Calu3 (cell line): ENCODE data around the gene CPS1. TPM values are rescaled to one million over a fixed set of nuclear protein-coding genes. Genes with fewer than 3 reads are reported as not detected.

Source experiments
- BruUV-seq: library from RNA; stranded (reverse); fragments of 400-500 nt; replicated peaks from 2 replicates; lab custom pipeline; 2021; lab: Mats Ljungman, UMichigan
- CTCF ChIA-PET: fragments of 300-600 bp; sonication (Branson Sonifier 250); formaldehyde crosslinking; loops from one replicate; lab custom pipeline; 2022; ENCODE audit warnings: antibody characterized with exemption; lab: Charles Lee
- DNase-seq: peaks from one replicate; pipeline ENCODE4 v3.0.0; 2022
- H3K27ac Mint-ChIP-seq: one replicate; pipeline ENCODE4 v1.8.0; 2022; ENCODE audit warnings: mixed read lengths; ENCODE audit not compliant: unreplicated experiment
- H3K27me3 Mint-ChIP-seq: one replicate; pipeline ENCODE4 v1.8.0; 2022; ENCODE audit warnings: mixed read lengths; ENCODE audit not compliant: unreplicated experiment
- H3K36me3 Mint-ChIP-seq: one replicate; pipeline ENCODE4 v1.8.0; 2022; ENCODE audit warnings: mild to moderate bottlenecking, moderate library complexity, mixed read lengths; ENCODE audit not compliant: insufficient read depth, unreplicated experiment
- H3K4me1 Mint-ChIP-seq: one replicate; pipeline ENCODE4 v1.8.0; 2022; ENCODE audit warnings: mild to moderate bottlenecking, low read depth, mixed read lengths; ENCODE audit not compliant: unreplicated experiment
- H3K4me3 Mint-ChIP-seq: one replicate; pipeline ENCODE4 v1.8.0; 2022; ENCODE audit warnings: mild to moderate bottlenecking, low read depth, moderate library complexity, mixed read lengths; ENCODE audit not compliant: unreplicated experiment
- H3K9me3 Mint-ChIP-seq: one replicate; pipeline ENCODE4 v1.8.0; 2022; ENCODE audit warnings: low read depth, mixed read lengths; ENCODE audit not compliant: unreplicated experiment
- CTCF ChIP-seq: fragments of 200-600 bp; IDR thresholded peaks from one replicate; pipeline ENCODE4 v1.8.0; 2022; ENCODE audit warnings: antibody characterized with exemption; ENCODE audit not compliant: unreplicated experiment
- intact Hi-C: fragments of 100-400 bp; cut with micrococcal nuclease; formaldehyde crosslinking; loops from one replicate; pipeline ENCODE4 v1.10.0; 2022; ENCODE audit not compliant: unreplicated experiment
- total RNA-seq: library from RNA; stranded (reverse); gene quantifications from 2 replicates; pipeline ENCODE4 v1.2.3, GENCODE V29; 2022

CPS1 gene
- total RNA-seq, 1 experiment from 2014 or later: 0.80 TPM

GRCh38 chr2:210584834-210585233 lies 28.4 kb downstream of the CPS1 start:
- no peaks in the 10 kb centered on the region for H3K27me3 Mint-ChIP-seq
- H3K36me3 Mint-ChIP-seq: no peaks in the 10 kb centered on the region
- peak overlapping the region; percentile 27 for H3K4me3 Mint-ChIP-seq
- H3K27ac Mint-ChIP-seq: peak overlapping the region; percentile 67
- peaks cover 17% of the 10 kb centered on the region for H3K4me1 Mint-ChIP-seq
- no peak for DNase-seq
- no peak for TF ChIP-seq CTCF
- no TSS peak for BruUV-seq
- CTCF ChIA-PET: no interaction called here
- intact Hi-C loops: no loop called here
- H3K9me3 Mint-ChIP-seq: no peaks in the 10 kb centered on the region

- intact Hi-C loops: no loop called here
- Mint-ChIP-seq H3K4me3 (no peak overlapping the region), H3K4me1 (peaks cover 17% of the 10 kb centered on the region), H3K9me3 (no peaks in the 10 kb centered on the region), H3K27ac (no peak overlapping the region), H3K27me3 (no peaks in the 10 kb centered on the region), H3K36me3 (no peaks in the 10 kb centered on the region)
- BruUV-seq: no TSS peak
- DNase-seq: no peak
- CTCF ChIA-PET: no interaction called here
- no peak for TF ChIP-seq CTCF
These were observed 30.0 kb downstream of the CPS1 start for GRCh38 chr2:210586381-210586780.

GRCh38 chr2:210591663-210592062 lies 35.3 kb downstream of the CPS1 start:
- no peak overlapping the region for H3K4me3 Mint-ChIP-seq
- no peaks in the 10 kb centered on the region for H3K36me3 Mint-ChIP-seq
- intact Hi-C loops: no loop called here
- H3K27ac Mint-ChIP-seq: no peak overlapping the region
- no TSS peak for BruUV-seq
- CTCF ChIA-PET: no interaction called here
- H3K27me3 Mint-ChIP-seq: no peaks in the 10 kb centered on the region
- no peaks in the 10 kb centered on the region for H3K4me1 Mint-ChIP-seq
- no peak for DNase-seq
- TF ChIP-seq CTCF: no peak
- H3K9me3 Mint-ChIP-seq: no peaks in the 10 kb centered on the region

- H3K27me3 Mint-ChIP-seq: no peaks in the 10 kb centered on the region
- no peaks in the 10 kb centered on the region for H3K4me1 Mint-ChIP-seq
- CTCF ChIA-PET: interaction anchor here (0.5 kb wide), 1 partner anchor 171 kb away, joined by 4 read pairs; no protein-coding TSS in a partner anchor
- no peaks in the 10 kb centered on the region for H3K9me3 Mint-ChIP-seq
- no TSS peak for BruUV-seq
- no peak for DNase-seq
- H3K4me3 Mint-ChIP-seq: no peak overlapping the region
- H3K27ac Mint-ChIP-seq: no peak overlapping the region
- H3K36me3 Mint-ChIP-seq: no peaks in the 10 kb centered on the region
- intact Hi-C loops: no loop called here
- no peak for TF ChIP-seq CTCF
These were observed 36.3 kb downstream of the CPS1 start for GRCh38 chr2:210592726-210593125.
